ENCODE data around the gene PIK3C3.

Gene PIK3C3

DNA sequence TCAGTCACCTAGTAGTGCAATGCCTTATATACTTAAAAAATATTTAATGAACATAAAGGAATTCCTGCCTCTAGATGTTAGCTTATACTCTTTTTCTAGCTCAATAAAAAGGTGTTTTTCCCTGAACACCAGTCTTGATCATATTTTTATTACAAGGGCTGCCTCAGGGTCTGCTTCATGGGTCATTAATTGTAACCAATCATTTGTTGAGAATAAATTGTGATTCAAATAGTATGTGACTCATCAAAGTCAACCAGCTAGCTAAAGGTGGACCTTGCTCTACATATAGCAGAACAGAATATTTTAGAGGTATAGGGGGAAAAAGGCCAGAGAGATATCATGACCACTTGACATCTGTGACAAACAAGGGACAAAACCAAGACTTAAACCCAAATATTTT lies 114.0 kb downstream of the PIK3C3 start:
- TF ChIP-seq PRDM1 (tag by site-specific recombination; IDR thresholded peaks at IDR 0.05): no peak
- no peak for TF ChIP-seq MZF1 (tag by site-specific recombination; IDR thresholded peaks at IDR 0.05; ENCODE audit: borderline replicate concordance)
- no peak for TF ChIP-seq ZNF596 (tag by site-specific recombination; IDR thresholded peaks at IDR 0.05)
- TF ChIP-seq, protein P1, sequence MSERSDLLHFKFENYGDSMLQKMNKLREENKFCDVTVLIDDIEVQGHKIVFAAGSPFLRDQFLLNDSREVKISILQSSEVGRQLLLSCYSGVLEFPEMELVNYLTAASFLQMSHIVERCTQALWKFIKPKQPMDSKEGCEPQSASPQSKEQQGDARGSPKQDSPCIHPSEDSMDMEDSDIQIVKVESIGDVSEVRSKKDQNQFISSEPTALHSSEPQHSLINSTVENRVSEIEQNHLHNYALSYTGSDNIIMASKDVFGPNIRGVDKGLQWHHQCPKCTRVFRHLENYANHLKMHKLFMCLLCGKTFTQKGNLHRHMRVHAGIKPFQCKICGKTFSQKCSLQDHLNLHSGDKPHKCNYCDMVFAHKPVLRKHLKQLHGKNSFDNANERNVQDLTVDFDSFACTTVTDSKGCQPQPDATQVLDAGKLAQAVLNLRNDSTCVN (tag by site-specific recombination; optimal IDR thresholded peaks at IDR 0.05): no peak
- no peak for TF ChIP-seq ZNF558 (tag by site-specific recombination; IDR thresholded peaks at IDR 0.05)
- no peak for TF ChIP-seq KLF8 (tag by site-specific recombination; IDR thresholded peaks at IDR 0.05)
- no peak for TF ChIP-seq ZNF146 (tag by site-specific recombination; IDR thresholded peaks at IDR 0.05)
- no peak for TF ChIP-seq ZNF530 (tag by site-specific recombination; IDR thresholded peaks at IDR 0.05; ENCODE audit: low read depth)
- TF ChIP-seq, protein P2, sequence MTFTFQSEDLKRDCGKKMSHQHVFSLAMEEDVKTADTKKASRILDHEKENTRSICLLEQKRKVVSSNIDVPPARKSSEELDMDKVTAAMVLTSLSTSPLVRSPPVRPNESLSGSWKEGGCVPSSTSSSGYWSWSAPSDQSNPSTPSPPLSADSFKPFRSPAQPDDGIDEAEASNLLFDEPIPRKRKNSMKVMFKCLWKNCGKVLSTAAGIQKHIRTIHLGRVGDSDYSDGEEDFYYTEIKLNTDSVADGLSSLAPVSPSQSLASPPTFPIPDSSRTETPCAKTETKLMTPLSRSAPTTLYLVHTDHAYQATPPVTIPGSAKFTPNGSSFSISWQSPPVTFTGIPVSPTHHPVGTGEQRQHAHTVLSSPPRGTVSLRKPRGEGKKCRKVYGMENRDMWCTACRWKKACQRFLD (tag by site-specific recombination; IDR thresholded peaks at IDR 0.05): no peak
- TF ChIP-seq, protein P3, sequence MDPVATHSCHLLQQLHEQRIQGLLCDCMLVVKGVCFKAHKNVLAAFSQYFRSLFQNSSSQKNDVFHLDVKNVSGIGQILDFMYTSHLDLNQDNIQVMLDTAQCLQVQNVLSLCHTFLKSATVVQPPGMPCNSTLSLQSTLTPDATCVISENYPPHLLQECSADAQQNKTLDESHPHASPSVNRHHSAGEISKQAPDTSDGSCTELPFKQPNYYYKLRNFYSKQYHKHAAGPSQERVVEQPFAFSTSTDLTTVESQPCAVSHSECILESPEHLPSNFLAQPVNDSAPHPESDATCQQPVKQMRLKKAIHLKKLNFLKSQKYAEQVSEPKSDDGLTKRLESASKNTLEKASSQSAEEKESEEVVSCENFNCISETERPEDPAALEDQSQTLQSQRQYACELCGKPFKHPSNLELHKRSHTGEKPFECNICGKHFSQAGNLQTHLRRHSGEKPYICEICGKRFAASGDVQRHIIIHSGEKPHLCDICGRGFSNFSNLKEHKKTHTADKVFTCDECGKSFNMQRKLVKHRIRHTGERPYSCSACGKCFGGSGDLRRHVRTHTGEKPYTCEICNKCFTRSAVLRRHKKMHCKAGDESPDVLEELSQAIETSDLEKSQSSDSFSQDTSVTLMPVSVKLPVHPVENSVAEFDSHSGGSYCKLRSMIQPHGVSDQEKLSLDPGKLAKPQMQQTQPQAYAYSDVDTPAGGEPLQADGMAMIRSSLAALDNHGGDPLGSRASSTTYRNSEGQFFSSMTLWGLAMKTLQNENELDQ (tag by site-specific recombination; IDR thresholded peaks at IDR 0.05; ENCODE audit: low read depth): no peak
- TF ChIP-seq ZNF777 (tag by site-specific recombination; IDR thresholded peaks at IDR 0.05; ENCODE audit: borderline replicate concordance): no peak
- TF ChIP-seq, protein P4, sequence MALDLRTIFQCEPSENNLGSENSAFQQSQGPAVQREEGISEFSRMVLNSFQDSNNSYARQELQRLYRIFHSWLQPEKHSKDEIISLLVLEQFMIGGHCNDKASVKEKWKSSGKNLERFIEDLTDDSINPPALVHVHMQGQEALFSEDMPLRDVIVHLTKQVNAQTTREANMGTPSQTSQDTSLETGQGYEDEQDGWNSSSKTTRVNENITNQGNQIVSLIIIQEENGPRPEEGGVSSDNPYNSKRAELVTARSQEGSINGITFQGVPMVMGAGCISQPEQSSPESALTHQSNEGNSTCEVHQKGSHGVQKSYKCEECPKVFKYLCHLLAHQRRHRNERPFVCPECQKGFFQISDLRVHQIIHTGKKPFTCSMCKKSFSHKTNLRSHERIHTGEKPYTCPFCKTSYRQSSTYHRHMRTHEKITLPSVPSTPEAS (tag by site-specific recombination; IDR thresholded peaks at IDR 0.05): no peak
- TF ChIP-seq ZNF776 (tag by site-specific recombination; IDR thresholded peaks at IDR 0.05; ENCODE audit: borderline replicate concordance): no peak
- no peak for TF ChIP-seq YY1 (tag by site-specific recombination; IDR thresholded peaks at IDR 0.05)
- TF ChIP-seq BCL11A (tag by site-specific recombination; IDR thresholded peaks at IDR 0.05; ENCODE audit: low read depth): no peak
- no peaks in the 10 kb centered on the region for H3K9me3 ChIP-seq (ENCODE audit: control insufficient read depth, insufficient read depth, low read depth, low read length)
- H3K4me1 ChIP-seq (ENCODE audit: control insufficient read depth, insufficient read depth, low read length): no peaks in the 10 kb centered on the region
- POLR2A ChIA-PET: no interaction called here
- CTCF ChIA-PET: interaction anchor here (0.6 to 2.3 kb wide), 4 partner anchors 16 to 1504 kb away, joined by 3 to 15 read pairs (median 6); no protein-coding TSS in a partner anchor
- no peak overlapping the region for H3K4me3 ChIP-seq (ENCODE audit: low read depth, low read length)
- no peak overlapping the region for H3K27ac ChIP-seq (ENCODE audit: extremely low read depth, low read depth, low read length)
- H3K36me3 ChIP-seq (ENCODE audit: control insufficient read depth in 2 of 2, insufficient read depth in 1 of 2, low read length in 2 of 2): peaks cover 20 to 35% of the 10 kb centered on the region in 2 experiments

DNA sequence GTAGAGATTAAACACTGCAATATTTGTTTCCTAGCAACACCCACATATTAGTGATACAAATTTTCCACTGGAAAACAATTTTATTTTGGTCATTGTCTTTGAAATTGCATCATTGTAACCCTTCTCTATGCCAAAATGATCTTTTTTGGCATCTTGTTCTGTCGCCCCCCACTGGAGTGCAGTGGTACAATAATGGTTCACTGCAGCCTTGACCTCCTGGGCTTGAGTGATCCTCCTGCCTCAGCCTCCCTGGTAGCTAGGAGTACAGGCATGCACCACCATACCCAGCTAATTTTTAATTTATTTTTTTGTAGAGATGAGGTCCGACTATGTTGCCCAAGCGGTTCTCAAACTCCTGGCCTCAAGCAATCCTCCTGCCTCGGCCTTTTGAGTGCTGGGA lies 117.4 kb downstream of the PIK3C3 start:
- CTCF ChIA-PET: interaction anchor here (0.6 to 2.3 kb wide), 4 partner anchors 10 to 1689 kb away, joined by 3 to 14 read pairs (median 6); no protein-coding TSS in a partner anchor
- TF ChIP-seq ZNF341 (tag by site-specific recombination; IDR thresholded peaks at IDR 0.05; ENCODE audit: low read depth): no peak
- TF ChIP-seq MEIS1 (CRISPR knock-in tag; IDR thresholded peaks at IDR 0.05; ENCODE audit: borderline replicate concordance): no peak
- TF ChIP-seq ZNF558 (tag by site-specific recombination; IDR thresholded peaks at IDR 0.05): no peak
- no peak for TF ChIP-seq ZNF211 (tag by site-specific recombination; IDR thresholded peaks at IDR 0.05; ENCODE audit: low read depth)
- TF ChIP-seq ZNF324 (tag by site-specific recombination; IDR thresholded peaks at IDR 0.05): no peak
- no peak for TF ChIP-seq ZNF140 (tag by site-specific recombination; IDR thresholded peaks at IDR 0.05)
- TF ChIP-seq ZNF670 (tag by site-specific recombination; IDR thresholded peaks at IDR 0.05; ENCODE audit: low read depth): no peak
- TF ChIP-seq, protein P5, sequence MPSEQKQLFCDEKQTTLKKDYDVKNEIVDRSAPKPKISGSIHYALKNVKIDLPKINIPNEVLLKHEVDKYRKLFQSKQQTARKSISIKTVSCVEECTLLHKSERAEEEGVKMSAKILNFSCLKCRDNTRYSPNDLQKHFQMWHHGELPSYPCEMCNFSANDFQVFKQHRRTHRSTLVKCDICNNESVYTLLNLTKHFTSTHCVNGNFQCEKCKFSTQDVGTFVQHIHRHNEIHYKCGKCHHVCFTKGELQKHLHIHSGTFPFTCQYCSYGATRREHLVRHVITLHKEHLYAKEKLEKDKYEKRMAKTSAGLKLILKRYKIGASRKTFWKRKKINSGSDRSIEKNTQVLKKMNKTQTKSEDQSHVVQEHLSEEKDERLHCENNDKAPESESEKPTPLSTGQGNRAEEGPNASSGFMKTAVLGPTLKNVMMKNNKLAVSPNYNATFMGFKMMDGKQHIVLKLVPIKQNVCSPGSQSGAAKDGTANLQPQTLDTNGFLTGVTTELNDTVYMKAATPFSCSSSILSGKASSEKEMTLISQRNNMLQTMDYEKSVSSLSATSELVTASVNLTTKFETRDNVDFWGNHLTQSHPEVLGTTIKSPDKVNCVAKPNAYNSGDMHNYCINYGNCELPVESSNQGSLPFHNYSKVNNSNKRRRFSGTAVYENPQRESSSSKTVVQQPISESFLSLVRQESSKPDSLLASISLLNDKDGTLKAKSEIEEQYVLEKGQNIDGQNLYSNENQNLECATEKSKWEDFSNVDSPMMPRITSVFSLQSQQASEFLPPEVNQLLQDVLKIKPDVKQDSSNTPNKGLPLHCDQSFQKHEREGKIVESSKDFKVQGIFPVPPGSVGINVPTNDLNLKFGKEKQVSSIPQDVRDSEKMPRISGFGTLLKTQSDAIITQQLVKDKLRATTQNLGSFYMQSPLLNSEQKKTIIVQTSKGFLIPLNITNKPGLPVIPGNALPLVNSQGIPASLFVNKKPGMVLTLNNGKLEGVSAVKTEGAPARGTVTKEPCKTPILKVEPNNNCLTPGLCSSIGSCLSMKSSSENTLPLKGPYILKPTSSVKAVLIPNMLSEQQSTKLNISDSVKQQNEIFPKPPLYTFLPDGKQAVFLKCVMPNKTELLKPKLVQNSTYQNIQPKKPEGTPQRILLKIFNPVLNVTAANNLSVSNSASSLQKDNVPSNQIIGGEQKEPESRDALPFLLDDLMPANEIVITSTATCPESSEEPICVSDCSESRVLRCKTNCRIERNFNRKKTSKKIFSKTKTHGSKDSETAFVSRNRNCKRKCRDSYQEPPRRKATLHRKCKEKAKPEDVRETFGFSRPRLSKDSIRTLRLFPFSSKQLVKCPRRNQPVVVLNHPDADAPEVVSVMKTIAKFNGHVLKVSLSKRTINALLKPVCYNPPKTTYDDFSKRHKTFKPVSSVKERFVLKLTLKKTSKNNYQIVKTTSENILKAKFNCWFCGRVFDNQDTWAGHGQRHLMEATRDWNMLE (tag by site-specific recombination; conservative IDR thresholded peaks at IDR 0.05; ENCODE audit: low read depth): no peak
- no peak for TF ChIP-seq ZNF561 (tag by site-specific recombination; IDR thresholded peaks at IDR 0.05; ENCODE audit: borderline replicate concordance)
- TF ChIP-seq ZNF549 (tag by site-specific recombination; IDR thresholded peaks at IDR 0.05): no peak
- TF ChIP-seq ZNF776 (tag by site-specific recombination; IDR thresholded peaks at IDR 0.05; ENCODE audit: borderline replicate concordance): no peak
- TF ChIP-seq ZNF837 (tag by site-specific recombination; IDR thresholded peaks at IDR 0.05): no peak

More for the DNA sequence above, 117.4 kb downstream of the PIK3C3 start:
- POLR2A ChIA-PET: no interaction called here
- no peaks in the 10 kb centered on the region for H3K4me1 ChIP-seq (ENCODE audit: control insufficient read depth, insufficient read depth, low read length)
- H3K9me3 ChIP-seq (ENCODE audit: control insufficient read depth, insufficient read depth, low read depth, low read length): no peaks in the 10 kb centered on the region
- peaks cover 20 to 31% of the 10 kb centered on the region in 2 experiments for H3K36me3 ChIP-seq (ENCODE audit: control insufficient read depth in 2 of 2, insufficient read depth in 1 of 2, low read length in 2 of 2)
- no peak overlapping the region for H3K4me3 ChIP-seq (ENCODE audit: low read depth, low read length)
- H3K27ac ChIP-seq (ENCODE audit: extremely low read depth, low read depth, low read length): no peak overlapping the region
